ENCODE data around the gene NAIF1.

Gene NAIF1

GRCh38 chr9:128096616-128097536 lies 29.8 kb upstream of the NAIF1 start:
- no peaks in the 10 kb centered on the region for H3K27me3 Mint-ChIP-seq
- no peaks in the 10 kb centered on the region for H3K9me3 Mint-ChIP-seq
- no peak for DNase-seq
- peaks cover 83% of the 10 kb centered on the region for H3K4me1 Mint-ChIP-seq (ENCODE audit: low read depth)
- peak overlapping the region; percentile 66 for H3K27ac Mint-ChIP-seq
- peaks cover 40% of the 10 kb centered on the region for H3K36me3 Mint-ChIP-seq (ENCODE audit: low read depth)
- H3K4me3 Mint-ChIP-seq, result no peak overlapping the region

DNA sequence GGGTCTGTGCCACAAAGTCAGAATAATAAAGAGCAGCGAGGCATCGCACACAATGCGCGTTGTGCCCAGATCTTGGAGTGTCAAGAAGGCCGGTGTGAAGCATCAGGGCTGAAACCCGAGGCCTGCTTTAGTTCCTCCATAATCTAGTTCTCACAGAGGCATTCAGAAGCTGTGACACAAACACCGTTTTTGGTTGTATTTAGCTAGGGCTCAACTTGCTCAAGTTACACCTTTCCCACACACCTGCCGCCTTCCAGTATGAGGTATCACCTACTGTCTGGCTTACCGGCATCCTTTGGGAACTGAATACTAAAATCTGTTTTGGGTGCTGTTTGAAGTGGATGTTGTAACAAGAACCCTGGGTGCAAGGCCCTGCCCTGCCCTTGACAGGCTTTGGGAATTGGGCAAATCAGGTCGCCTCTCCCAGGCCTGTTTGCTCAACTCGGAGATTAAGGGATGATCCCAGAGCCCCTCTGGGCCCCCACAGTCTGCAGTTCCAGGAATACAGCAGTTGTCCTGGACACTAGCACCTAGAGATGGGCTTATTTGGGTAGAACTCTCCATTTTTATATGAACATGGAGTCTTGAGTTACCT lies 27.9 kb upstream of the NAIF1 start:
- H3K36me3 Mint-ChIP-seq (ENCODE audit: low read depth), result peaks cover 35% of the 10 kb centered on the region
- no peak for DNase-seq
- H3K4me1 Mint-ChIP-seq (ENCODE audit: low read depth), result peaks cover 87% of the 10 kb centered on the region
- no peaks in the 10 kb centered on the region for H3K27me3 Mint-ChIP-seq
- H3K27ac Mint-ChIP-seq, result peak overlapping the region; percentile 98
- H3K4me3 Mint-ChIP-seq, result peak overlapping the region; percentile 70
- no peaks in the 10 kb centered on the region for H3K9me3 Mint-ChIP-seq

- peak overlapping the region; percentile 98 for H3K27ac Mint-ChIP-seq
- no peaks in the 10 kb centered on the region for H3K9me3 Mint-ChIP-seq
- peaks cover 42% of the 10 kb centered on the region for H3K36me3 Mint-ChIP-seq (ENCODE audit: low read depth)
- no peaks in the 10 kb centered on the region for H3K27me3 Mint-ChIP-seq
- H3K4me1 Mint-ChIP-seq (ENCODE audit: low read depth), result peaks cover 87% of the 10 kb centered on the region
- H3K4me3 Mint-ChIP-seq, result peak overlapping the region; percentile 70
- DNase-seq, result peak; percentile 82
Measured at GRCh38 chr9:128094166-128094949, 27.2 kb upstream of the NAIF1 start.

DNA sequence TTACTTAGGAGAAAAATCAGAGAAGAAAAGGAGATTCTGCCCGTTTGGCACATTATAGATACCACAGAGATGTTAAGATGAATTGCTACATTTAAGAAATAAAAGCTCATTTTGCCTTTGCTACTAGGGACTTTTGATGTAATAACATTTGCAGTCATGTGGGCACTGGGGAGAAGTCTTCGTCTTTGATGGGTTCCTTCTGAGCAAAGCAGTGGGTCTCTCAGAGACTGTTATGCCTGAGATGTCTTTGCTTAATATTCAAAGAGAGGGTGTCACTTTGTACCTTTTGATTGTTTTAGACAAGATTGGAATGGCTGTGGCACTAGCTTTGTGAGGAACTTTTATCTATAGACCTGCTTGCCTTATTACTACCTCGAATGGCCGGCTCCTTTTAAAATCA lies 25.9 kb upstream of the NAIF1 start:
- Mint-ChIP-seq H3K36me3 (ENCODE audit: low read depth) (peaks cover 35% of the 10 kb centered on the region), H3K4me1 (ENCODE audit: low read depth) (peaks cover 85% of the 10 kb centered on the region), H3K27ac (peak overlapping the region; percentile 98), H3K4me3 (peak overlapping the region; percentile 70), H3K27me3 (no peaks in the 10 kb centered on the region), H3K9me3 (no peaks in the 10 kb centered on the region)
- DNase-seq, result no peak

DNA sequence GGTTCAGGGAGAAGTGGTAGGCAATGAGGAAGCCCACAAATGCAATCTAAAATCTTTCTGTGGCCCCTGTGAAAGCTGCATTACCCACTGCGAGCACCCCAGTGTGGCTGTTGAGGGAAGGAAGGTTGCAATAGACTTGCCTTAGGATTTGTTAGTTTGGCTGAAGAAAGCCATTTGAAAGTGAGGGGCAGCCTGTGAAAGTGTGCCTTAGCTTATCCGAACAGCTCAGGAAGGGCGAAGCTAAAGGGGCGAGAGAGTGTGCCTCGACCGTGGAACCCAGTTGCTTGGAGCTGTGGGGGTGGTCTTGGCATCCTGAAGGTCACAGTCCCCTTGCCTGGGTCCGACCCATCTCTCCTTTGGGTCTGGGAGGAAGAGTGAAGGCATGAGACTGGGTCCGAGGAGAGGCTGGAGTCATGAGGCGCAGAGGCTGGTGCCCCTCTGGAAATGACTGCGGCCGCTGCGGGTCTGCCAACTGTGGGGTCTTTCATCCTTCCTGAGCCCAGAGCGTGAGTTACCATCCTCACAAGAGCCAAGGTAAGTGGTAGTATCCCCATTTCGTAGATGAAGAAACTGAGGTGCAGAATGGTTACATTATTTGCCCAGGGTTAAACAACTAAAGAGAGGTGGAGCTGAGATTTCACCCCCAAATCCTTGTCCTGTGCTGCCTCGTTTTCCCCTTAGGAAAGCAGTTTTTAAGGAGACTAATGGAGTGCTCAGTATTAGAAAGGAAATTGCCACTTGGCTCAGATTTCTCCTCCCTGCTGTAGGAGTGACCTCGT lies 25.3 kb upstream of the NAIF1 start:
- Mint-ChIP-seq H3K4me3 (no peak overlapping the region), H3K36me3 (ENCODE audit: low read depth) (peaks cover 39% of the 10 kb centered on the region)

DNA sequence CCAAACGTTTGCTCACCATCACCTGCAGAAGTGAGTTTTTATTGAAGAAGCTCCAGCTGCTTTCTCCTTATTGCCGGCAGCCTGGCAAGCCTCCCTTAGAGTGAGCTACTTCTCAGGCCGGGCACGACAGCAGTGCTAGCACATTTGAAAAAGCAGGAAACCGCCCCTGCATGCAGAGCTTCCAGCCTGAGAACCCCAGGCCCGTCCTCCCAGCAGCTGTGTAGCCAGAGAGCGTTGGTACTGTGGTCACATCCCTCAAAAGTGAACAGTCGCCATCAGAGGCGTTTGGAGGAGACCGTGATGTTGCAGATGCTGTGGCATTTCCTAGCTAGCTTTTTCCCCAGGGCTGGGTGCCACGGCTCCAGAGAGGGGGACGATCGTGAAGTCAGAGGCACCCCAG lies 24.5 kb upstream of the NAIF1 start:
- H3K27ac Mint-ChIP-seq, result peak overlapping the region; percentile 98
- H3K4me3 Mint-ChIP-seq, result peak overlapping the region; percentile 42
- DNase-seq, result no peak
- H3K36me3 Mint-ChIP-seq (ENCODE audit: low read depth), result peaks cover 38% of the 10 kb centered on the region
- no peaks in the 10 kb centered on the region for H3K9me3 Mint-ChIP-seq
- peaks cover 78% of the 10 kb centered on the region for H3K4me1 Mint-ChIP-seq (ENCODE audit: low read depth)
- no peaks in the 10 kb centered on the region for H3K27me3 Mint-ChIP-seq

More for the DNA sequence above, 25.3 kb upstream of the NAIF1 start:
- no peak for DNase-seq
- Mint-ChIP-seq H3K9me3 (no peaks in the 10 kb centered on the region), H3K4me1 (ENCODE audit: low read depth) (peaks cover 85% of the 10 kb centered on the region), H3K27me3 (no peaks in the 10 kb centered on the region), H3K27ac (peak overlapping the region; percentile 98)

DNA sequence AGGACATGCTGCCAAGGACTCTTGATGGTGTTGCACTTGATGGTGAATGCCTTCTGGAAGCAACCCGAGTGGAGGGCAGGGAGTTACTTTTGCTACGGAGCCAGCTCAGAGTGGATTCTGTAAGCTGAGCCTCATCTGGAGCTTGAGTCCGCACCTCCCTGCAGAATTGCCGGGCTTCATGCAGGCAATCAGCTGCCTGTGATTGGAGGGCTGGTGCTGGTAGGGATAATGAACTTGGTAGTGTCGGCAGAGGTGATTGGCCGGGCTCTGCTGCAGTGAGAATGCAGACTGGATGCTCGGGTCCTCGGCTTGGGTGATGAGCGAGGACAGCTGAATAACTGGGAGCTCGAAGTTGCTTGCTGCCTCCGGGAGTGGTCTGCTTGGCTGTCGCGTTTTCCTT lies 24.0 kb upstream of the NAIF1 start:
- H3K9me3 Mint-ChIP-seq, result no peaks in the 10 kb centered on the region
- peak overlapping the region; percentile 38 for H3K27ac Mint-ChIP-seq
- H3K27me3 Mint-ChIP-seq, result no peaks in the 10 kb centered on the region
- DNase-seq, result no peak
- H3K4me1 Mint-ChIP-seq (ENCODE audit: low read depth), result peaks cover 76% of the 10 kb centered on the region
- H3K36me3 Mint-ChIP-seq (ENCODE audit: low read depth), result peaks cover 36% of the 10 kb centered on the region
- H3K4me3 Mint-ChIP-seq, result peak overlapping the region; percentile 12

- peak overlapping the region; percentile 74 for H3K27ac Mint-ChIP-seq
- H3K4me1 Mint-ChIP-seq (ENCODE audit: low read depth), result peaks cover 70% of the 10 kb centered on the region
- H3K9me3 Mint-ChIP-seq, result no peaks in the 10 kb centered on the region
- no peaks in the 10 kb centered on the region for H3K27me3 Mint-ChIP-seq
- no peak for DNase-seq
- peaks cover 35% of the 10 kb centered on the region for H3K36me3 Mint-ChIP-seq (ENCODE audit: low read depth)
- H3K4me3 Mint-ChIP-seq, result no peak overlapping the region
Measured at GRCh38 chr9:128089299-128089698, 22.2 kb upstream of the NAIF1 start.

GRCh38 chr9:128088253-128088945 lies 21.3 kb upstream of the NAIF1 start:
- no peaks in the 10 kb centered on the region for H3K27me3 Mint-ChIP-seq
- H3K4me3 Mint-ChIP-seq, result no peak overlapping the region
- no peaks in the 10 kb centered on the region for H3K9me3 Mint-ChIP-seq
- no peak for DNase-seq
- H3K36me3 Mint-ChIP-seq (ENCODE audit: low read depth), result peaks cover 40% of the 10 kb centered on the region
- H3K4me1 Mint-ChIP-seq (ENCODE audit: low read depth), result peaks cover 69% of the 10 kb centered on the region
- peak overlapping the region; percentile 77 for H3K27ac Mint-ChIP-seq

DNA sequence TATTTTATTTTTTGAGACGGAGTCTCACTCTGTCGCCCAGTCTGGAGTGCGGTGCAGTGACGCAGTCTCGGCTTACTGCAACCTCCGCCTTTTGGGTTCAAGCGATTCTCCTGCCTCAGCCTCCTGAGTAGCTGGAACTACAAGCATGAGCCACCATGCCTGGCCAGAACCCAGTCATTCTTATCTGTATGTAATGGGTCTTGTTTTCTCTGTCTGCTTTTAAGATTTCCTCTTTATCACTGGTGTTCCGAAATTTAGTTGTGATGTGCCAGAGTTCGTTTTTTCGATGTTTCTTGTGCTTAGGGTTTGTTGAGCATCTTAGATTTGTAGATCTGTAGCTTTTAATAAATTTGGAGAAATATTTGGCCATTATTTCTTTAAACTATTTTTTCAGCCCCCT lies 20.1 kb upstream of the NAIF1 start:
- peaks cover 41% of the 10 kb centered on the region for H3K36me3 Mint-ChIP-seq (ENCODE audit: low read depth)
- H3K9me3 Mint-ChIP-seq, result no peaks in the 10 kb centered on the region
- peaks cover 62% of the 10 kb centered on the region for H3K4me1 Mint-ChIP-seq (ENCODE audit: low read depth)
- peak overlapping the region; percentile 62 for H3K27ac Mint-ChIP-seq
- DNase-seq, result no peak
- no peaks in the 10 kb centered on the region for H3K27me3 Mint-ChIP-seq
- no peak overlapping the region for H3K4me3 Mint-ChIP-seq

DNA sequence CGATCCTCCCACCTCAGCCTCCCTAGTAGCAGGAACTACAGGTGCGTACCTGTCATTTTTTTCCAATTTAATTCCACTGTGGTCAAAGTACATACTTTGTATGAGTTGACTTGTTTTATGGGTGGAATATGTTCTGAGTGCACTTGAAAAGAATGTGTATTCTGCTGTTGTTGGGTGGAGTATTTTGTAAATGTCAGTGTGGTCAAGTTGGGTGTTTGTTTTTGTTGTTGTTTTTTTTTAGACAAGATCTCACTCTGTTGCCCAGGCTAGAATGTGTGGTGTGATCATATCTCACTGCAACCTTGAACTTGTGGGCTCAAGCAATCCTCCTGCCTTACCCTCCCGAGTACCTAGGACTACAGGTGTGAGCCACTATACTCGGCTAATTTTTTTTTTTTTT lies 18.8 kb upstream of the NAIF1 start:
- DNase-seq, result no peak
- H3K9me3 Mint-ChIP-seq, result no peaks in the 10 kb centered on the region
- H3K36me3 Mint-ChIP-seq (ENCODE audit: low read depth), result peaks cover 41% of the 10 kb centered on the region
- H3K27ac Mint-ChIP-seq, result no peak overlapping the region
- H3K4me1 Mint-ChIP-seq (ENCODE audit: low read depth), result peaks cover 62% of the 10 kb centered on the region
- no peaks in the 10 kb centered on the region for H3K27me3 Mint-ChIP-seq
- no peak overlapping the region for H3K4me3 Mint-ChIP-seq

DNA sequence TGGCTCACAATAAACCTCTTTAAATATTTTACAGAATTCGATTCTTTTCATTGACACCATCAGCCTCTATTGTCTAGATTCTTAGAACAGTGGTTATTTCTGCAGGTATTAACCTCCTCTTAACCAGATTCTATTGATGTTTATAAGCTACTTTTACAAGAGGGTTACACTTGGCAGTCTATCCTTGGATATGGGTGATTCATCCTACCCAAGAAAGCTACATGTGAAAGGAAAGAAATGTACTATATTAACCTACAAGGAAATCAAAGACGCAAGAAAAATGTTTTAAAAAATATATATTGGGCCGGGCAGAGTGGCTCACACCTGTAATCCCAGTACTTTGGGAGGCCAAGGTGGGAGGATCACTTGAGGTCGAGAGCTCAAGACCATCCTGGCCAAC lies 17.6 kb upstream of the NAIF1 start:
- Mint-ChIP-seq H3K27ac (no peak overlapping the region), H3K9me3 (no peaks in the 10 kb centered on the region), H3K36me3 (ENCODE audit: low read depth) (peaks cover 39% of the 10 kb centered on the region), H3K4me1 (ENCODE audit: low read depth) (peaks cover 58% of the 10 kb centered on the region), H3K27me3 (no peaks in the 10 kb centered on the region), H3K4me3 (no peak overlapping the region)
- DNase-seq, result no peak

GRCh38 chr9:128082151-128082550 lies 15.0 kb upstream of the NAIF1 start:
- Mint-ChIP-seq H3K27me3 (no peaks in the 10 kb centered on the region), H3K4me1 (ENCODE audit: low read depth) (peaks cover 55% of the 10 kb centered on the region), H3K27ac (peak overlapping the region; percentile 83), H3K9me3 (no peaks in the 10 kb centered on the region), H3K4me3 (no peak overlapping the region), H3K36me3 (ENCODE audit: low read depth) (peaks cover 47% of the 10 kb centered on the region)
- no peak for DNase-seq

Measured in activated T-cell treated with anti-CD3 and anti-CD28 coated beads, Interleukin-2, amount 50 U/mL, for 24 hours (primary cell).